ENCODE results near the gene SIRPD. TPM values are rescaled to one million over a fixed set of nuclear protein-coding genes. Genes with fewer than 3 reads are reported as not detected.
"Not testable (repeated sequence)": the region's sequence is repeated elsewhere in the genome, so short reads cannot be mapped to it uniquely, and the experiment has no call there.

SIRPD gene
- total RNA-seq, 1 experiment from 2014 or later = not detected

DNA sequence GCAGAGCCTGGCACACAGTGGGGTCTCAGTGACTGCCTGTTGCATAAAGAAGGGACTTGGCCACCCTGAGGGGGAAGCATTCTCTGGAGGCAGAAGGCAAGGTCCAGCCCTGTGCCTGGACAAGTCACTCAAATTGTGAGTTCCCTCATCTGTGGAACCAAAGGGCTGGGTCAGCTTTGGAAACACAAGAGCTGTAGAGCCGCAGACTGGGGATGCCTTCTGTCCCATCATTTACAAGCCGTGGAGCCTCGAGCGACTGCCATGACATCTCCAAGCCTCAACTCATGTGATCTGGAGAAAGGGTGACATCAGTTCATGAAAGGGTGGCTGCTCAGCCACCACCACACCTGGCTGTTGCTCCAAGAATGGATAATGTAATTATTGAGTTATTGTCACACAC is 20.4 kb upstream of the SIRPD start:
- ChIA-PET POLR2A (no interaction called here), CTCF (no interaction called here)
- no peak for DNase-seq
- Mint-ChIP-seq H3K36me3 (ENCODE audit: insufficient read depth, unreplicated experiment) (no peaks in the 10 kb centered on the region), H3K9me3 (ENCODE audit: unreplicated experiment) (no peaks in the 10 kb centered on the region), H3K27ac (ENCODE audit: unreplicated experiment) (no peak overlapping the region), H3K4me3 (ENCODE audit: unreplicated experiment) (no peak overlapping the region), H3K4me1 (ENCODE audit: low read depth, unreplicated experiment) (no peaks in the 10 kb centered on the region), H3K27me3 (ENCODE audit: insufficient read depth, unreplicated experiment) (peaks cover 6% of the 10 kb centered on the region)
- intact Hi-C loops (cut with micrococcal nuclease; ENCODE audit: unreplicated experiment) = no loop called here
- Histone ChIP-seq H3K9me3 (no peaks in the 10 kb centered on the region), H3K4me3 (ENCODE audit: low read depth, low read length) (no peak overlapping the region), H3K36me3 (ENCODE audit: control insufficient read depth, insufficient read depth, low read length) (no peaks in the 10 kb centered on the region), H3K4me1 (no peaks in the 10 kb centered on the region), H3K27me3 (replicated peaks; ENCODE audit: control insufficient read depth, insufficient read depth, low read length) (no peaks in the 10 kb centered on the region)
- no TSS peak for BruUV-seq (replicated peaks)
- TF ChIP-seq, protein P1, sequence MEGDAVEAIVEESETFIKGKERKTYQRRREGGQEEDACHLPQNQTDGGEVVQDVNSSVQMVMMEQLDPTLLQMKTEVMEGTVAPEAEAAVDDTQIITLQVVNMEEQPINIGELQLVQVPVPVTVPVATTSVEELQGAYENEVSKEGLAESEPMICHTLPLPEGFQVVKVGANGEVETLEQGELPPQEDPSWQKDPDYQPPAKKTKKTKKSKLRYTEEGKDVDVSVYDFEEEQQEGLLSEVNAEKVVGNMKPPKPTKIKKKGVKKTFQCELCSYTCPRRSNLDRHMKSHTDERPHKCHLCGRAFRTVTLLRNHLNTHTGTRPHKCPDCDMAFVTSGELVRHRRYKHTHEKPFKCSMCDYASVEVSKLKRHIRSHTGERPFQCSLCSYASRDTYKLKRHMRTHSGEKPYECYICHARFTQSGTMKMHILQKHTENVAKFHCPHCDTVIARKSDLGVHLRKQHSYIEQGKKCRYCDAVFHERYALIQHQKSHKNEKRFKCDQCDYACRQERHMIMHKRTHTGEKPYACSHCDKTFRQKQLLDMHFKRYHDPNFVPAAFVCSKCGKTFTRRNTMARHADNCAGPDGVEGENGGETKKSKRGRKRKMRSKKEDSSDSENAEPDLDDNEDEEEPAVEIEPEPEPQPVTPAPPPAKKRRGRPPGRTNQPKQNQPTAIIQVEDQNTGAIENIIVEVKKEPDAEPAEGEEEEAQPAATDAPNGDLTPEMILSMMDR (IDR thresholded peaks at IDR 0.05; ENCODE audit: insufficient read depth in 1 of 2, low read depth in 1 of 2, low read length in 1 of 2, severe bottlenecking in 1 of 2, unreplicated experiment in 1 of 2) = no peak

DNA sequence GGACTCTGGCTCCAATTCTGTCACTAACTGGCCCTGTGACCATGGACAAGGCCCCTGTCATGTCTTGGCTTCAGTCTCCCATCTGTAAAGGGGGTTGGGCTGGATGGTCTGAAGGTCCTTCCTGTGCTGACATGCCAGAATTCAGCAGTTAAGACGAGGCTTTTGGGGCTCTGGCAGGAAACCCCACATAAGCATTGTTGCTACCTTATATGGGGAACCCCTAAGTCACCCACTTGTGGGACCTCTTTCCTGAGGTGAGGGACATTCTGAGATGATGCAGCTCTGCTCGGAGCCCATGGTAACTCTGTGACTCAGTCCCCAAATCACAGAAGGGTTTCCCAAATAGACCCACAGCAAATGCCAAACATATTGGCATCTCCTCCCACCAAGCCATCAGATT is 19.8 kb upstream of the SIRPD start:
- H3K36me3 ChIP-seq (ENCODE audit: control insufficient read depth, insufficient read depth, low read length); H3K4me3 ChIP-seq (ENCODE audit: low read depth, low read length); H3K27ac Mint-ChIP-seq (ENCODE audit: unreplicated experiment); BruUV-seq (replicated peaks); H3K4me3 Mint-ChIP-seq (ENCODE audit: unreplicated experiment); H3K27me3 ChIP-seq (replicated peaks; ENCODE audit: control insufficient read depth, insufficient read depth, low read length); DNase-seq; H3K9me3 ChIP-seq; H3K9me3 Mint-ChIP-seq (ENCODE audit: unreplicated experiment); intact Hi-C loops (cut with micrococcal nuclease; ENCODE audit: unreplicated experiment); H3K4me1 ChIP-seq; H3K4me1 Mint-ChIP-seq (ENCODE audit: low read depth, unreplicated experiment); H3K27me3 Mint-ChIP-seq (ENCODE audit: insufficient read depth, unreplicated experiment); H3K36me3 Mint-ChIP-seq (ENCODE audit: insufficient read depth, unreplicated experiment); CTCF ChIA-PET; POLR2A ChIA-PET: not testable (repeated sequence)

DNA sequence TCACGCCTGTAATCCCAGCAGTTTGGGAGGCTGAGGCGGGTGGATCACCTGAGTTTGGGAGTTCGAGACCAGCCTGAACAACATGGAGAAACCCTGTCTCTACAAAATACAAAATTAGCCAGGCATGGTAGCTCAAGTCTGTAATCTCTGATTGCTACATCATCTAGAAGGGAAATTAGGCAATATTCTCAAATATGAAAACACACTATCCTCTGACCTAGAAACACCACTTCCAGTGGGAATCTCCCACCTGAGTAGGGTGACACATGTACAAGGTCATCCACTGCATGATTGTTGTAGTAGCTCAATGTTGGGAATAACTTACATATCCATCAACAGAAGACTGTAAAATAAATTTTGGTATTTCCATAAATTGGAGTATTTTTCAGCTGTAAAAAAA is 19.1 kb upstream of the SIRPD start:
- Mint-ChIP-seq H3K4me3 (ENCODE audit: unreplicated experiment) (no peak overlapping the region), H3K4me1 (ENCODE audit: low read depth, unreplicated experiment) (no peaks in the 10 kb centered on the region), H3K9me3 (ENCODE audit: unreplicated experiment) (no peaks in the 10 kb centered on the region), H3K27me3 (ENCODE audit: insufficient read depth, unreplicated experiment) (peaks cover 6% of the 10 kb centered on the region), H3K36me3 (ENCODE audit: insufficient read depth, unreplicated experiment) (no peaks in the 10 kb centered on the region), H3K27ac (ENCODE audit: unreplicated experiment) (no peak overlapping the region)
- intact Hi-C loops (cut with micrococcal nuclease; ENCODE audit: unreplicated experiment) = no loop called here
- no TSS peak for BruUV-seq (replicated peaks)
- ChIA-PET CTCF (interaction anchor here (0.7 kb wide), 1 partner anchor 660 kb away, joined by 3 read pairs; no protein-coding TSS in a partner anchor), POLR2A (no interaction called here)
- TF ChIP-seq, protein P1 (IDR thresholded peaks at IDR 0.05; ENCODE audit: insufficient read depth in 1 of 2, low read depth in 1 of 2, low read length in 1 of 2, severe bottlenecking in 1 of 2, unreplicated experiment in 1 of 2) = no peak
- H3K9me3 ChIP-seq = no peaks in the 10 kb centered on the region
- H3K4me1 ChIP-seq = no peaks in the 10 kb centered on the region
- no peak overlapping the region for H3K4me3 ChIP-seq (ENCODE audit: low read depth, low read length)
- no peaks in the 10 kb centered on the region for H3K36me3 ChIP-seq (ENCODE audit: control insufficient read depth, insufficient read depth, low read length)
- no peak for DNase-seq
- no peaks in the 10 kb centered on the region for H3K27me3 ChIP-seq (replicated peaks; ENCODE audit: control insufficient read depth, insufficient read depth, low read length)

DNA sequence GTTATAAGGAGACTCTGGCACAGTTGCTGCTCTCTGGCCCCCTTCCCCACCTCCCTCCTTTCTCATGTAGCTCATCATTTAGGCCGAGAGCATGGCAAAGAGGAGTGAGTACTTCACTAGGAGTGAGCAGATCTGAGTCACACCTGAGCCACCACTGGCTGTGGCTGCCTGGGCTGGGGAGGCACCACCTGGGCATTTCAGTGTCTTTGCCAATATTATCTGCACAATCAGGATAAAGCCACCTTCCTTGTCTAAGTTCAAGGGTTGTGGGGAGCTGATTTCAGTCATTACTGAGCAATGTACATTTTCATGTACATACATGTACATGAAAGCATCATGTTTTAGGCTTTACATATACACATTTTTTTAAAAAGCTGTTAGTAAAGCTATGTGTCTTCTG is 18.5 kb upstream of the SIRPD start:
- H3K36me3 ChIP-seq (ENCODE audit: control insufficient read depth, insufficient read depth, low read length); BruUV-seq (replicated peaks); intact Hi-C loops (cut with micrococcal nuclease; ENCODE audit: unreplicated experiment); POLR2A ChIA-PET; H3K27me3 Mint-ChIP-seq (ENCODE audit: insufficient read depth, unreplicated experiment); DNase-seq; H3K9me3 ChIP-seq; H3K27me3 ChIP-seq (replicated peaks; ENCODE audit: control insufficient read depth, insufficient read depth, low read length); H3K4me1 Mint-ChIP-seq (ENCODE audit: low read depth, unreplicated experiment); H3K27ac Mint-ChIP-seq (ENCODE audit: unreplicated experiment); H3K4me3 ChIP-seq (ENCODE audit: low read depth, low read length); H3K4me1 ChIP-seq; H3K9me3 Mint-ChIP-seq (ENCODE audit: unreplicated experiment); H3K36me3 Mint-ChIP-seq (ENCODE audit: insufficient read depth, unreplicated experiment); H3K4me3 Mint-ChIP-seq (ENCODE audit: unreplicated experiment): not testable (repeated sequence)
- CTCF ChIA-PET = interaction anchor here (0.7 kb wide), 1 partner anchor 660 kb away, joined by 3 read pairs; no protein-coding TSS in a partner anchor

DNA sequence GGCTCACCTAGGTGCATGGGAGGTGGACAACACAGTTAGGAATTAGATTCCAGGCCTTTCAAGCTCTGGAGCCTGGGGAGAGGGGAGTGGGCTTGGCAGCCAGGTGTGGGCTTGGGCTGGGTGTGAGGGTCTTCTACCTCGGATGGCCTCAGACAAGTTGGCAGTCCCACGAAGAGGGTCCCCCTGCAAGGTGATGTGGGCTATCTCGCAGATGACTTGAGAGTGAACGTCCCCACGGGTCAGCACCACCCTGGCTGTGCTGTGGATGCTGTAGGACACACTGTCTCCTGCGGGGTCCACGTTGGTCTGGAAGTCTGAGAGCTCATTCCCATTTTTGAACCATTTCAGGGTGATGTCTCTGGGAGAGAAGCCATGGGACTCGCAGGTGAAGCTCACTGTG is 14.1 kb upstream of the SIRPD start:
- DNase-seq; BruUV-seq (replicated peaks); H3K4me1 ChIP-seq; intact Hi-C loops (cut with micrococcal nuclease; ENCODE audit: unreplicated experiment); CTCF ChIA-PET; H3K36me3 Mint-ChIP-seq (ENCODE audit: insufficient read depth, unreplicated experiment); H3K4me3 ChIP-seq (ENCODE audit: low read depth, low read length); H3K27ac Mint-ChIP-seq (ENCODE audit: unreplicated experiment); H3K9me3 ChIP-seq; H3K4me1 Mint-ChIP-seq (ENCODE audit: low read depth, unreplicated experiment); H3K36me3 ChIP-seq (ENCODE audit: control insufficient read depth, insufficient read depth, low read length); H3K27me3 ChIP-seq (replicated peaks; ENCODE audit: control insufficient read depth, insufficient read depth, low read length); H3K9me3 Mint-ChIP-seq (ENCODE audit: unreplicated experiment); H3K4me3 Mint-ChIP-seq (ENCODE audit: unreplicated experiment); POLR2A ChIA-PET: not testable (repeated sequence)
- peaks cover 11% of the 10 kb centered on the region for H3K27me3 Mint-ChIP-seq (ENCODE audit: insufficient read depth, unreplicated experiment)

Data from Caco-2 (cell line).